B cell (primary cell): ENCODE measurements around the gene HS3ST2. TPM values are rescaled to one million over a fixed set of nuclear protein-coding genes. Genes with fewer than 3 reads are reported as not detected.

Source experiments
- ATAC-seq: fragments of 200-7000 bp; cut with Tn5 transposase; one replicate; pipeline ENCODE4 v1.10.0; 2021; ENCODE audit warnings: low read depth, mild to moderate bottlenecking, moderate number of reproducible peaks, moderate library complexity
- CTCF ChIA-PET: fragments of 350-600 bp; sonication (Branson Sonifier 250); formaldehyde crosslinking; loops from one replicate; lab custom pipeline; 2021; ENCODE audit warnings: antibody characterized with exemption, inconsistent platforms; lab: Charles Lee
- POLR2A ChIA-PET: fragments of 350-600 bp; sonication (Branson Sonifier 250); formaldehyde crosslinking; loops from one replicate; lab custom pipeline; 2021; ENCODE audit warnings: antibody characterized with exemption; lab: Charles Lee
- DNase-seq: peaks from one replicate; pipeline ENCODE4 v3.0.0; 2013
- H2AFZ ChIP-seq: 2 replicates; pipeline ENCODE4 v1.6.1; 2012; ENCODE audit warnings: mild to moderate bottlenecking, low read depth, low read length; ENCODE audit not compliant: insufficient read depth, poor library complexity, severe bottlenecking
- H3K27ac ChIP-seq, 2 donors: 1 replicate in 1 of 2; 2 replicates in 1 of 2; pipeline ENCODE4 v1.5.1; 2012 to 2013; ENCODE audit warnings: low read length in 2 of 2, mild to moderate bottlenecking in 2 of 2, moderate library complexity in 1 of 2
- H3K27me3 ChIP-seq, 4 experiments: fragments of 200-600 bp in 1 of 4; sonication (generic) in 1 of 4; replicated peaks in 1 of 4; 1 replicate in 2 of 4; 2 replicates in 2 of 4; pipeline versions ENCODE4 v1.6.1 to v1.7.0; 2013 to 2016; ENCODE audit warnings: low read length in 3 of 4, mild to moderate bottlenecking in 2 of 4, mixed read lengths in 1 of 4, moderate library complexity in 1 of 4; ENCODE audit not compliant: insufficient read depth in 4 of 4, control insufficient read depth in 3 of 4; ENCODE audit errors: control extremely low read depth in 1 of 4
- H3K36me3 ChIP-seq, 2 experiments: replicated peaks in 1 of 2; 1 replicate in 1 of 2; 2 replicates in 1 of 2; pipeline versions ENCODE4 v1.6.1 to v1.7.1; 2013; ENCODE audit warnings: low read length in 1 of 2; ENCODE audit not compliant: insufficient read depth in 2 of 2, control insufficient read depth in 1 of 2; ENCODE audit errors: control extremely low read depth in 1 of 2, extremely low read depth in 1 of 2
- H3K4me1 ChIP-seq, 2 donors: fragments of 200-600 bp in 1 of 2; sonication (generic) in 1 of 2; 1 replicate in 1 of 2; 2 replicates in 1 of 2; pipeline versions ENCODE4 v1.5.1 to v1.6.1; 2013 to 2017; ENCODE audit warnings: low read length in 2 of 2; ENCODE audit not compliant: control insufficient read depth in 2 of 2, insufficient read depth in 2 of 2
- H3K4me2 ChIP-seq: replicated peaks from 2 replicates; pipeline ENCODE3; 2012; ENCODE audit warnings: mild to moderate bottlenecking, low read depth, low read length; ENCODE audit not compliant: poor library complexity, severe bottlenecking
- H3K4me3 ChIP-seq, 5 experiments: fragments of 200-600 bp in 1 of 5; sonication (generic) in 1 of 5; 1 replicate in 3 of 5; 2 replicates in 2 of 5; pipeline versions ENCODE4 v1.5.1 to v1.7.0; 2011 to 2016; ENCODE audit warnings: low read length in 4 of 5, mild to moderate bottlenecking in 4 of 5, low read depth in 2 of 5, control low read depth in 1 of 5, moderate library complexity in 1 of 5; ENCODE audit not compliant: insufficient read depth in 1 of 5; ENCODE audit errors: control extremely low read depth in 1 of 5, extremely low read depth in 1 of 5
- H3K79me2 ChIP-seq: fragments of 200-600 bp; sonication (generic); one replicate; pipeline ENCODE4 v1.6.0; 2016; ENCODE audit warnings: low read length; ENCODE audit not compliant: control insufficient read depth, insufficient read depth
- H3K9ac ChIP-seq: fragments of 200-600 bp; sonication (generic); 2 replicates; pipeline ENCODE4 v1.6.1; 2017; ENCODE audit warnings: mild to moderate bottlenecking, low read length, moderate library complexity
- H3K9me3 ChIP-seq, 3 donors: one replicate each; pipeline versions ENCODE4 v1.6.1 to v1.7.1; 2013; ENCODE audit warnings: low read length in 2 of 3; ENCODE audit not compliant: control insufficient read depth in 2 of 3, insufficient read depth in 1 of 3; ENCODE audit errors: control extremely low read depth in 1 of 3
- H4K20me1 ChIP-seq: 2 replicates; pipeline ENCODE4 v1.6.0; 2012; ENCODE audit warnings: mild to moderate bottlenecking, low read length; ENCODE audit not compliant: insufficient read depth, control insufficient read depth, poor library complexity, severe bottlenecking
- H3K27ac Mint-ChIP-seq: one replicate; pipeline ENCODE4 v1.8.0; 2021; ENCODE audit warnings: mixed read lengths
- H3K27me3 Mint-ChIP-seq: one replicate; pipeline ENCODE4 v1.8.0; 2021; ENCODE audit warnings: mixed read lengths
- H3K4me1 Mint-ChIP-seq: one replicate; pipeline ENCODE4 v1.8.0; 2021; ENCODE audit warnings: mixed read lengths
- H3K4me3 Mint-ChIP-seq: one replicate; pipeline ENCODE4 v1.8.0; 2021; ENCODE audit warnings: mixed read lengths
- H3K9me3 Mint-ChIP-seq: one replicate; pipeline ENCODE4 v1.8.0; 2022; ENCODE audit warnings: mixed read lengths; ENCODE audit not compliant: insufficient read depth
- CTCF ChIP-seq: fragments of 200-600 bp; IDR thresholded peaks from one replicate; pipeline ENCODE4 v1.8.0; 2022; ENCODE audit warnings: antibody characterized with exemption, mild to moderate bottlenecking
- EZH2 ChIP-seq: IDR thresholded peaks from 2 replicates; pipeline ENCODE4 v1.6.1; 2012; ENCODE audit warnings: borderline replicate concordance, low read depth, mild to moderate bottlenecking, moderate library complexity, low read length; ENCODE audit not compliant: insufficient read depth, poor library complexity, severe bottlenecking
- WGBS: methylation state at CpG from one replicate; pipeline ENCODE4 v1.1.5; 2013; ENCODE audit warnings: missing lambda C conversion rate; ENCODE audit not compliant: insufficient coverage; 5-methylcytosine and 5-hydroxymethylcytosine counted together
- intact Hi-C: fragments of 100-400 bp; cut with micrococcal nuclease; formaldehyde crosslinking; loops from one replicate; pipeline ENCODE4 v1.10.0; 2022
- polyA plus RNA-seq: library from polyadenylated mRNA; depleted of rRNA; stranded (reverse); fragments of >200 nt; gene quantifications from 2 replicates; pipeline ENCODE4 v1.2.3, GENCODE V29; 2012
- total RNA-seq, 2 donors: library from RNA; stranded (reverse); fragments of 120-200 nt in 1 of 2; gene quantifications; 1 replicate in 1 of 2; 2 replicates in 1 of 2; pipeline versions ENCODE4 v1.2.3 to v1.2.4, GENCODE V29; 2013 to 2022

Gene HS3ST2
- total and polyA plus RNA-seq, 2 donors (not counting 1 experiment from before 2014, with no cell fraction given): not detected

GRCh38 chr16:22849517-22849916 lies 35.6 kb downstream of the HS3ST2 start:
- no peak overlapping the region for H3K9ac ChIP-seq
- H3K9me3 Mint-ChIP-seq: no peaks in the 10 kb centered on the region
- H3K79me2 ChIP-seq: no peaks in the 10 kb centered on the region
- intact Hi-C loops: no loop called here
- TF ChIP-seq EZH2 (no peak), CTCF (no peak)
- no peak overlapping the region for H3K4me3 ChIP-seq
- H3K9me3 ChIP-seq: no peaks in the 10 kb centered on the region
- peaks cover 0 to 11% (median under 1%) of the 10 kb centered on the region in 4 experiments for H3K27me3 ChIP-seq
- ChIA-PET POLR2A (no interaction called here), CTCF (no interaction called here)
- no peaks in the 10 kb centered on the region for H4K20me1 ChIP-seq
- no peaks in the 10 kb centered on the region for H3K36me3 ChIP-seq
- no peak overlapping the region for H3K4me3 Mint-ChIP-seq
- DNase-seq (no peak), ATAC-seq (no peak)
- H3K27ac Mint-ChIP-seq: no peak overlapping the region
- peaks cover 35% of the 10 kb centered on the region for H3K27me3 Mint-ChIP-seq
- no peaks in the 10 kb centered on the region for H3K4me1 ChIP-seq
- no peak overlapping the region for H3K4me2 ChIP-seq
- H2AFZ ChIP-seq: no peak overlapping the region
- no peak overlapping the region for H3K27ac ChIP-seq
- WGBS: 100% methylated on average over 1 of the region's 2 CpGs
- H3K4me1 Mint-ChIP-seq: no peaks in the 10 kb centered on the region

GRCh38 chr16:22855231-22855630 lies 41.3 kb downstream of the HS3ST2 start:
- CTCF ChIA-PET: no interaction called here
- no peaks in the 10 kb centered on the region for H3K36me3 ChIP-seq
- POLR2A ChIA-PET: no interaction called here
- H4K20me1 ChIP-seq: no peaks in the 10 kb centered on the region
- no peak for TF ChIP-seq EZH2
- TF ChIP-seq CTCF: no peak
- Mint-ChIP-seq H3K9me3 (no peaks in the 10 kb centered on the region), H3K27ac (no peak overlapping the region), H3K27me3 (peaks cover 13% of the 10 kb centered on the region), H3K4me3 (no peak overlapping the region), H3K4me1 (peaks cover 6% of the 10 kb centered on the region)
- H3K4me3 ChIP-seq: no peak overlapping the region
- ATAC-seq: no peak
- H3K9ac ChIP-seq: no peak overlapping the region
- H3K27ac ChIP-seq: no peak overlapping the region
- intact Hi-C loops: no loop called here
- no peaks in the 10 kb centered on the region for H3K9me3 ChIP-seq
- no peak overlapping the region for H2AFZ ChIP-seq
- H3K4me1 ChIP-seq: no peaks in the 10 kb centered on the region
- no peaks in the 10 kb centered on the region for H3K79me2 ChIP-seq
- H3K4me2 ChIP-seq: no peak overlapping the region
- 52% methylated on average over 2 of the region's 2 CpGs for WGBS
- peaks cover 0 to 2% (median 0%) of the 10 kb centered on the region in 4 experiments for H3K27me3 ChIP-seq
- no peak for DNase-seq
